HG03469 (cell line): ENCODE data around the gene PSME2.

Experiments used
- ATAC-seq: cut with Tn5 transposase; IDR thresholded peaks from one replicate; pipeline ENCODE4 v1.9.1; 2021; ENCODE audit warnings: mild to moderate bottlenecking, moderate library complexity, moderate number of reproducible peaks; ENCODE audit not compliant: unreplicated experiment

Gene PSME2

DNA sequence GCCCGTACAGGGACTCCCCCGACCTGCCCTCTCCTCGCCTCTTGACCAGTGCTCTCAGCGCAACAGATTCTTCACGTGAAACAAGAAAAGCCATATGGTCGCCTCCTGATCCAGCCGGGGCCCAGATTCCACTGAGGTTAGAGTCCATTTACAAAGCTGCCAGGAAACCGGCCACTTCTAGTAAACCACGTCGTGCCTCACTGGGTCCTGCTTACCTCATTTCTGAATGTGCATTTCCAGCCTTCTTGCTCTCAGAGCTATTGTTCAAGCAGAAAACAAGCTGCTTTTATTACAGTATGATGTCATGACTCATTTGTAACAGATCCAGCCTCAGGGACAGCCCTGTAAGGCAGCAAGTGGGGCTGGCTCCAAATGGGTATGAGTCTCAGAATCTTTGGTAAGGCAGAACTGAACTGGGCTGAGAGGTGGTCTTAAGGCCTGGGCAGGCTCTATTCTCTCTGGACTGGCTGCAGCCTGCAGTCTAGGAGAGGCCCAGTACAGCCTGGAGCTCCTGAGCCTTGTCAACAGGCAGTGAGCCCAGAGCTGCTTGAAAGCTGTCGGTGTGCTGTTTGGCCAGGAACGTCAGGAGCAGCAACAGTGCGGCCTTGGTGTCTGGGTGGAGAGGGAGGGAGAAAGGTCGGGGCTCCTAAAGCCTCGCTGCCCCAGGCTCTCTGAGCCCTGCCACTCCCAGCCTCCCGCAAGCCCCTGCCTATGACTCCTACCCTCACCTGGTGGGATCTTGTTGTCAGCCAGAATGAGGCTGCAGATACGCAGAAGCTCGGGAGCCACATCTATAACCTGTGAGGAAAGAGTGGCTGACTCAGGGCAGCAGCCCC is 33.8 kb upstream of the PSME2 start:
- ATAC-seq, result no peak

DNA sequence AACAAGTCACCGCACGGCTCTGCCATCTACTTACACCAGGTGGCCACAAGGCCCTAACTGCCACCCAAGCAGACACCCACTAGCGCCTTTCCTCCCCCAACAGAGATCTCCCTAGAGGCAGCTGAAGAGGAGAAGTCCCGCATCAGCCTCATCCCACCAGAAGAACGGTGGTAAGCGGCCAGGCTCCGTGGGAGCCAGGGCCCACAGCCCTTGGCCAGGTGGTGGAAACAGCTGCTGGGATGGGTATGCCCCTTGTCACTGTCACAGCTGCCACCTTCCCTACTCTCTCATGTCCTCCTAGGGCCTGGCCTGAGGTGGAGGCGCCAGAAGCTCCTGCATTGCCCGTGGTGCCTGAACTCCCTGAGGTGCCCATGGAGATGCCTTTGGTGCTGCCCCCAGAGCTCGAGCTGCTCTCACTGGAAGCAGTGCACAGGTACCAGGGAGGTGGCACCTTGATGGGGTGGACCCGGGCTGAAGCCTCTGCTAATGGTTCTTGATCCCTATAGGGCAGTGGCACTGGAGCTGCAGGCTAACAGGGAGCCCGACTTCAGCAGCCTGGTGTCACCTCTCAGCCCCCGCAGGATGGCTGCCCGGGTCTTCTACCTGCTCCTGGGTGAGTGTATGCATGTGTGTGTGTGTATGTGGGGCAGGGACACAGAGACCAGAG is 33.0 kb upstream of the PSME2 start:
- ATAC-seq, result no peak

GRCh38 chr14:24178399-24179178 is 32.2 kb upstream of the PSME2 start:
- no peak for ATAC-seq

GRCh38 chr14:24177891-24178290 is 31.5 kb upstream of the PSME2 start:
- ATAC-seq, result no peak

DNA sequence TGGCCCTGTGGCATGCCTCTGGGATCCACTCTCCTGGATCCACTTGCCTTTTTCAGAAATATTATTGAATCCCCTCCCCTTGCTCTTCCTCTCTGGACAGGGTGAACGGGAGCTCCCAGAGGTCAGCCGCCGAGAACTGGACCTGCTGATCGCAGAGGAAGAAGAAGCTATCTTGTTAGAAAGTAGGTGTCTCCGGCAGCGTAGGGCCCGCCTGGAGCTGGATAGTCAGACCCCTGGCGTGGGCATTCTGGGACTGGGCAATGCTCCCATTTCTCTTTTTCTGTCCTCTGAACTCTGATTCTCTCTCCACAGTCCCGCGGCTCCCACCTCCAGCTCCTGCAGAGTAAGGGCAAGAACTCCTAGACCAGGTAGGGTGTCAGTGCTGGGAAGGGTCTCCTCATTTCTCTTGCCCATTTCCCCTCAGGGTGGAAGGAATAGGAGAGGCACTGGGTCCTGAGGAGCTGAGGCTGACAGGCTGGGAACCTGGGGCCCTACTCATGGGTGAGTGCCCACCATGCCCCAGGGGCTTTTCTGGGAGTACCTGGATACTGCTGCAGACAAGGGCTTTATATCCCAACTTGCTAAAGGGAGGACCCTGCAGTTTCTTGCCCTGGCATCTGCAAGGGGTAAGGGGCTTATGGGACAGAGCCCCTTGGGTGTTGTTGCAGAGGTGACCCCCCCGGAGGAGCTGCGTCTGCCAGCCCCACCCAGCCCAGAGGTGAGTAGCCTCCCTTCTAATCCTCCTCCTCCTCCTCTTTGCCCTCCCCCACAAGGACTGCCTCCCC is 30.8 kb upstream of the PSME2 start:
- no peak for ATAC-seq

DNA sequence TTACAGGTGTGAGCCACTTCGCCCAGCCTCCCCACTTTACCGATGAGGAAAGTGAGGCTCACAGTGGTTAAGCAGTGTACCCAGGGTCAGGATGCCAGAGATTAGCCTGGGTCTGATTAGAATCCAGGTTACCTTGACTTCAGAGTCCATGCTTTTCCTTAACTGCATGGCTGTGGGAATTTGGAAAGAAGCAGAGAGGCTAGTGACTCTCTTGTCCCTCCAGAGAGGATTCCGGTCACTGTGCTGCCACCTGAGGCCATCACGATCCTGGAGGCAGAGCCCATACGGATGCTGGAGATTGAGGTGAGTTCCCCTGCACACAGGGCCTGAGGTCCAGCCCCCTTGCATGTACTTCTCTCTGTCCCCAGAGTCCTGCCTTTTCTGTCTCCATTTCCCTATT is 30.2 kb upstream of the PSME2 start:
- no peak for ATAC-seq

GRCh38 chr14:24172871-24173281 is 26.5 kb upstream of the PSME2 start:
- ATAC-seq, result no peak

GRCh38 chr14:24172261-24172860 is 26.0 kb upstream of the PSME2 start:
- no peak for ATAC-seq

DNA sequence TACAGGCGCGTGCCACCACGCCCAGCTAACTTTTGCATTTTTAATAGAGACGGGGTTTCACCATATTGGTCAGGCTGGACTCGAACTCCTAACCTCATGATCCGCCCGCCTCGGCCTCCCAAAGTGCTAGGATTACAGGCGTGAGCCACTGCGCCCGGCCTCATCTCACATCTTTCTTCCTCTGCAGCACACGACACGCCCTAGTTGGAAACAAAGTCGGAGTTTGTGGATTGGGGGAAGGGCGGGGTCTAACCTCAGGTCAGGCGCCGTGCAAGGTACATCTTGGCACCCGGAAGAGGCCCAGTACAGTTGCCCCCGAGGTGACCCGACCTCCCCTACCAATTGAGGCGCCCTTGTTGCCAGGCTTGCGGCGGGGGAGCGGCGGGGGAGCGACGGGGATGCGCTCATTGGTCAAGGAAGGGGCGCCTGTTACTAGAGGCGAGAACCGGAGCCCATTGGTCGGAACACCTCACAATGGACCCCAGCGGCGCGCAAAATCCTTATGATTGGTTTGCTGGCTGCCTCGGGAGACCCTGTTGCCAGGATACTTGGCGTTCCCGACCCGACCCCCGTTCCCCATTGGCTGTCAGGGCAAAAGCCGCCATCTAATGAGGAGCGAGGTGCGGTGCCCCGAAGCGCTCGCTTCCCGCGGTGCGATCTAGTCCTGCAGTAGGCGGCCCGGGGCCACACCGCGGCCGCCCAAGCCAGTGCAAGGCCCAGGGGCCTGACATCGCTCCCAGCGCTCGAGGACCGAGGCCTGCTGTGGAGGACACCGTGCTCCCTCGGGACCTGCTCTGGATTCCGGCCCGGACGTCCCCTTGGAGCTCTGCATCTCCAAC is 25.2 kb upstream of the PSME2 start, which contains the start of gene REC8:
Gene REC8, plus strand, starts transcription at position 659 of the 839 bp plus-strand sequence. CDS start 473 bp downstream, outside the sequence.
- ATAC-seq, result peak; percentile 59

DNA sequence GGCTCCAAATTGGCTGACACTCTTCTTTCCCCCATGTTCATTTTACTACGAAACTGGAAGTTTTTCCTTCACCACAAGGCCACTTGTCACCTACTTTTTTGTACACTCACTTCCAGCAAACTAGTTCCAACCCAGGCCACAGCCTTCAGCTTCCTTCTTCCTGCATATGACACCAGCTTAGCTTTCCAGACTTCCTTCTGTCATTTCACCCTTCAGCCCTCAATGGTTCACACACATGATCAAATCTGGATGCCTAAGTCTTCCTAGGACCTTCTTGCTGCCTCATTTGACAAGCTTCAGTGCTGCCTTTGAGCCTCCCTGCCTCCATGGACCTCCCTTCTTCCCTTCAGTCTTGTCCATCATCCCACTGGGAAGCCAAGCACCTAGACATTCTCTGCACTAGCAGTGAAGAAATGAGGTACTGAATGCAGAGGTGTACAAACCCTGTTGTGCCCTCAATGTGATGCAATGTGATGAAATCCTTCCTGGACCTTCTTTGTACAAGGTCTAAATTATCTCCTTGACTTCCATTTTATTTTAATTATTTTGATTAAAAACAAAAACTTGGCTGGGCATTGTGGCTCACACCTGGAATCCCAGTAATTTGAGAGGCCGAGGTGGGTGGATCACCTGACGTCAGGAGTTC is 21.2 kb upstream of the PSME2 start:
- ATAC-seq, result no peak

DNA sequence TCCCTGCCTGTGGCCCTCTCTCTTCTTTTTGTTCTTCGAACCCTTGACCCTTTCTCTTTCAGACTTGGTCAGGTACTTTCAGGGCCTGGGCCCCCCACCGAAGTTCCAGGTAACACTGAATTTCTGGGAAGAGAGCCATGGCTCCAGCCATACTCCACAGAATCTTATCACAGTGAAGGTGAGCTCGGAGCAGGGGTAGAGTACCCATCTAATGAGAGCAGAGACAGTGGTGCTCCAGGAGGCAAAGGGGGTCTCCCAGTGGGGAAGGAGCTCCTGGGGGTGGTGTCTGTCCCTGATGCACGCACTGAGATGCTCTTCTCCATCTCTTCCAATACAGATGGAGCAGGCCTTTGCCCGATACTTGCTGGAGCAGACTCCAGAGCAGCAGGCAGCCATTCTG is 19.4 kb upstream of the PSME2 start:
- ATAC-seq, result no peak

GRCh38 chr14:24164518-24164991 is 18.1 kb upstream of the PSME2 start:
- no peak for ATAC-seq

DNA sequence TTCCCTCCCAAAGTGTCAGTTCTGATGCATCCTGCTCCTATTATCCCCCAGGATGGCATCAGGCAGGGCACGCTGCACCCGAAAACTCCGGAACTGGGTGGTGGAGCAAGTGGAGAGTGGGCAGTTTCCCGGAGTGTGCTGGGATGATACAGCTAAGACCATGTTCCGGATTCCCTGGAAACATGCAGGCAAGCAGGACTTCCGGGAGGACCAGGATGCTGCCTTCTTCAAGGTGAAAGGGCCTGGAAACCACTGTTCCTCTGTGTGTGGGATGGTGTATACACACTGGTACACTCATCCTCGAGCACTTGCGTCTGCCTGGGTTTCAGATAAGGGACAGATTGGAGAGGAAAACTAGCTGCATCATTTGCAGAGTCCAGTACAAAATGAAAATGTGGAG is 15.7 kb upstream of the PSME2 start:
- ATAC-seq, result no peak

DNA sequence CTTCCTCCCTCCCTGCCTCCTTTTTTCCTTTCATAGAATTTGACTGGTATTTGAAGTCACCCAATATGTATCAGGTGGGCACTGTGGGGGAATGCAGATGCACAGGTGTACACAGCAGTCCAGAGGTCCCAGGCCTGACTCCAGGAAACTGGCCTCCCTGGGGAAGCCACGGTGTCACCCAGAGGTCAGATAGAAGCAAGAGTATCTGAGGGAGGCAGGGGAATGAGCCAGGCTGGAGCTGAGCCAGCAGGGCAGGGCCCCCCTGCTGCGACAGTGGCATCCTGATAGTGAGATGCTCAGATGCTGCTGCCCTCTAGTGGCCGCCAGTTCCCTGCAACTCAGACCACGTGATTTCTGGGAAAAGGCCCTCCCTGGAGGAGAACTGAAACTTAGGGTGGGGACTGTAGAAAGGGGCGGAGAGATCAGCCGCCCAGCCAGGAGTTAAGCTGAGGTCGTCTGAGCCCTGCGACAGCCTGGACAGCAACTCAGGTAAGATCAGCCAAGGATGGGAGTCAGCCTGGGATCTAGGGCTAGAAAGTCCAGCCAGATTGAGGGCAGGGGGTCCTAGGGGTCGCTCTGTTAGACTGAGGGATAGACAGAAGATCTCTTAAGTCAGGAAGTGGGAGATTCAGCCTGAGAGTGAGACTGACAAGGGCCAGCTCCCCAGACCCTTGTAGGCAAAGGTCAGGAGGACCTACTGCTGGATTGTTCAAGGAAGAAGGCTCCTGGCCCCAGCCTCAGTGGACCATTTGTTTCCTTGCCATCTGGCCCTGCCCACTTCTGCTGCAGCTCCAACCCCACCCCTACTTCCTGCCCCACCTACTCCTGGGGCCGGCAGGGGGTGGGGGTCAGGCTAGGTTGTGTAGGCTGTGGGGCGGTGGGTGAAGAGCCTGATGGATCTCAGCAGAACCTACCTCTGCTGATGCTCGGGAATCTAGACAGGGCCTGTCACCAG is 14.7 kb upstream of the PSME2 start, which contains the start of gene IRF9:
Gene IRF9, plus strand, starts transcription at position 416 of the 955 bp plus-strand sequence. CDS start 880 bp downstream, outside the sequence.
- peak; percentile 66 for ATAC-seq

GRCh38 chr14:24160499-24160849 is 14.1 kb upstream of the PSME2 start:
- ATAC-seq, result no peak

DNA sequence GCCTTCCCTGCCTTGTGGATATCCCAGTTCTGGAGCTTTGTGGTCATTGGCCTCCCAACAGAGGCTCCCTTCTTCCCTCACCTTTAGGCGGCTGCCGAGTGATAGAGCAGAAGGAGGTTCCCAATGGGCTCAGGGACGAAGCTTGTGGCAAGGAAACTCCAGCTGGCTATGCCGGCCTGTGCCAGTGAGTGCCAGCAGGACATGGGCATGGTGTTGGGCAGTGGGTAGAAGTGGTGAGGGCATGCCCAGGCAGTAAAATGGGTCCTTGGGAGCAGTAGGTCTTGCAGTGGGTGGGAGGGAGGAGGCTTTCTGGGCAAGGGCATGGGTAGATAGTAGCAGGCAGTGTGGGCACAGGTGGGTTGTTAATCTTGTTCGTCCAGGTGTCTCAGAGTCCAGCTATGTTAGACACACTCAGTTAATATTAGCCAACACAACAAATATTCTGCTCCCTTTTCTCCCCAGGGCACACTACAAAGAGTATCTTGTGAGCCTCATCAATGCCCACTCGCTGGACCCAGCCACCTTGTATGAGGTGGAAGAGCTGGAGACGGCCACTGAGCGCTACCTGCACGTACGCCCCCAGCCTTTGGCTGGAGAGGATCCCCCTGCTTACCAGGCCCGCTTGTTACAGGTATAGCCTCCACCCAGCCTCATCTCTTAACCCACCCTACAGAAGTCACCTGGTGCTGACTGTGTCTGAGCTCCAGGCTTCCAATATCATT is 13.5 kb upstream of the PSME2 start:
- ATAC-seq, result no peak

DNA sequence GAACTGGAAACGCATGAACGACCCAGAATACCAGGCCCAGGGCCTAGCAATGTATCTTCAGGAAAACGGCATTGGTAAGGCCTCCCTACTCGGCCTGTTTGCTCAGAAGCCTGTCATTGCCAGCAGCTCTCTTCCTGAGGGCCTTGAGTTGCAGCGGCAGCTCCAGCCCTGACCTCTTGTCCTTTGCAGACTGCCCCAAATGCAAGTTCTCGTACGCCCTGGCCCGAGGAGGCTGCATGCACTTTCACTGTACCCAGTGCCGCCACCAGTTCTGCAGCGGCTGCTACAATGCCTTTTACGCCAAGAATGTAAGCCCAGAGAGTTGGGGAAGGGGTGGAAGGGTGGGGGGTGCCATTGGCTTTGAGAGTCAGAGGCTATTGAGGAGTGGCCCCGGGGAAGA is 10.9 kb upstream of the PSME2 start:
- ATAC-seq, result no peak
